ENCODE measurements around the gene SENP6. TPM values are rescaled to one million over a fixed set of nuclear protein-coding genes. Genes with fewer than 3 reads are reported as not detected.

The SENP6 gene
- total RNA-seq, 2 donors from 2014 or later = 71.5 to 99.5 TPM

DNA sequence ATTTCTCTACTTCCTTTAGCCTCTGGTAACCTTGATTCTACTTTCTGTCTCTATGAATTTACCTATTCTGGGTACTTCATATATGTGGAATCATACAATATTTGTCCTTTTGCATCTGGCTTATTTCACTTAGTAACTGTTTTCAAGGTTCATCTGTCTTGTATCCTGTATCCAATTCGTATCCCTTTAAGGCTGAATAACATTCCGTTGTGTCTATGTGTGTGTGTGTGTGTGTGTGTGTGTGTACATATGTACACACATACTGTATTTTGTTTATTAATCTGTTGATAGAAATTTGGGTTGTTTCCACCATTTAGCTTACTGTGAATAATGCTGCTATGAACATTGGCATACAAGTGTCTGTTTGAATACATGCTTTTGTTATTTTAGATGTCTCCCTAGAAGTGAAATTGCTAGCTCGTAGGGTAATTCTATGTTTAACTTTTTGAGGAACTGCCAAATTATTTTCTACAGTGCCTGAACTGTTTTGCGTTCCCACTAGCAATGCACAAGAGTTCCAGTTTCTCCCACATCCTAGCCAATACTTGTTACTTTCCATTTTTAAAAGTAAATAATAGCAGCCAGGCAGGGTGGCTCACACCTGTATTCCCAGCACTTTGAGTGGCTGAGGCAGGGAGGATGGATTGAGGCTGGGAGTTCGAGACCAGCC lies 17.7 kb downstream of the SENP6 start:
- Histone ChIP-seq H3K9me3 (no peaks in the 10 kb centered on the region), H3K27me3 (replicated peaks; ENCODE audit: insufficient read depth) (no peaks in the 10 kb centered on the region), H3K27ac (peak overlapping the region in 1 of 2 donors; percentile 14), H3K36me3 (no peaks in the 10 kb centered on the region), H3K4me3 (no peak overlapping the region), H3K4me1 (replicated peaks) (peaks cover 9% of the 10 kb centered on the region)
- no peak for TF ChIP-seq CTCF (IDR thresholded peaks at IDR 0.05)
- TF ChIP-seq POLR2AphosphoS5 (IDR thresholded peaks at IDR 0.05) = no peak
- no peak for TF ChIP-seq POLR2A (IDR thresholded peaks at IDR 0.05)
- DNase-seq (ENCODE audit: low spot score) = no peak
- WGBS = 59% methylated on average over 5 of the region's 5 CpGs
- intact Hi-C loops (cut with DNase I) = no loop called here

DNA sequence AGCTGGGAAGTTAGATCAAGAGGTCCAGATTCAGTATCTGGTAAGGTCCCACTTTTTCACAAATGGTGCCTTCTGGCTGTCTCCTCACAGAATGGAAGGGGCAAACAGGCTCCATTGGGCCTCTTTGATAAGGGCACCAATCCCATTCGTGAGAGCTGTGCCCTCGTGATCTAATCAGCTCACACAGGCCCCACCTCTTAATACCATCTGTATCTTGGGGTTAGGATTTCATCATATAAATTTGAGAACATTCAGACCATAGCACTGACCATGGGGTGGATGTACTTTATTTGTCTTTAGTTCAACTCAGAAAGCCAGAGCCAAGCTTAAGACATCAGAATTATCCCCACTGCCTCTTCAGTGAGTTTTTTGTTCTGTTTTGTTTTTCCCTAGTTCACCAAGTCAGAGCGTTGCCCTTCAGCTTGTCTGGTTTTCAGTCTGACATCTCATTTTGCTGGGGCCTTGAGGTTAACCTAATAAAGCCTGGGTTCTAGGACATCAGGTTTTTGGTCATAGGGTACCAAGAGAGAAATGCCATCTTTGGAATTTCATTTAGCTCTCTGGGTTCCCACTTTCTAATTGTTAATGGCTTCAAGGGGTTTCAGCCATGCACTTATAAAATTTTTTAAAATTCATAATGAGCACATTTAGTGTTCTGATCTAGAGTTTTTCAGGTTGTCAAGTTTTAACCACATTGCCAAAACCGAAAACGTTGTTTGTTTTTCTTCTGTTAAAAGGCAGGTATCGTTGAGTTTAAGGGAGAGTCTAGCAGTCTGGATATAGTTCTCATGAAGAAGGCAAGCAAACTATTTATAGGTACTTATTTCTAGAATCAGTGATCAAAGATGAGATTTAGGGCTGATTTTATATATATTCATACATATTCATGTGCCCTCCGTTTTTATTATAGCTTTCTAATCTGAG lies 19.0 kb downstream of the SENP6 start:
- no peaks in the 10 kb centered on the region for H3K36me3 ChIP-seq
- no peak overlapping the region for H3K4me3 ChIP-seq
- H3K4me1 ChIP-seq (replicated peaks) = peaks cover 9% of the 10 kb centered on the region
- H3K9me3 ChIP-seq = no peaks in the 10 kb centered on the region
- 47% methylated on average over 7 of the region's 7 CpGs for WGBS
- no peaks in the 10 kb centered on the region for H3K27me3 ChIP-seq (replicated peaks; ENCODE audit: insufficient read depth)
- no peak for TF ChIP-seq POLR2A (IDR thresholded peaks at IDR 0.05)
- TF ChIP-seq CTCF (IDR thresholded peaks at IDR 0.05) = no peak
- TF ChIP-seq POLR2AphosphoS5 (IDR thresholded peaks at IDR 0.05) = no peak
- peak overlapping the region in 1 of 2 donors; percentile 20 for H3K27ac ChIP-seq
- intact Hi-C loops (cut with DNase I) = no loop called here
- no peak for DNase-seq (ENCODE audit: low spot score)

GRCh38 chr6:75621846-75622245 lies 20.2 kb downstream of the SENP6 start:
- H3K4me3 ChIP-seq = no peak overlapping the region
- no peak for DNase-seq (ENCODE audit: low spot score)
- peaks cover 9% of the 10 kb centered on the region for H3K4me1 ChIP-seq (replicated peaks)
- H3K27me3 ChIP-seq (replicated peaks; ENCODE audit: insufficient read depth) = no peaks in the 10 kb centered on the region
- intact Hi-C loops (cut with DNase I) = no loop called here
- TF ChIP-seq POLR2A (IDR thresholded peaks at IDR 0.05) (no peak), POLR2AphosphoS5 (IDR thresholded peaks at IDR 0.05) (no peak), CTCF (IDR thresholded peaks at IDR 0.05) (no peak)
- no peak overlapping the region for H3K27ac ChIP-seq
- H3K9me3 ChIP-seq = no peaks in the 10 kb centered on the region
- H3K36me3 ChIP-seq = no peaks in the 10 kb centered on the region

DNA sequence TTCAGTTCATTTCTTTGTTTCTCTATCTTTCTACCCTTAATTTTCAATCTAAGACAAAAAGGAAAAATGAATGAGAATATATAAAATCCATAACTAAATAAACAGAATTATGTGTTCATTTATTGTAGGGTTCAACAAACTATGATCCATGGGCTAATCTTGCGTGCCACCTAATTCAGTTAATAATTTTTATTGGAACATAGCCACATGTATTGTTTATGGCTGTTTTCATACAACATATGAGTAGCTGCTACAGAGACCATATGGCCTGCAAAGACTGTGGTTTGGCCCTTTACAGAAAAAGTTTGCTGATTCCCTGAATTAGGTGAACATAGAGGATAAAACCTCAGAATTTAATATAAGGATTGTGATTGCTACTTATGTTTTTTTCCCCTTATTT lies 21.8 kb downstream of the SENP6 start:
- no peak for DNase-seq (ENCODE audit: low spot score)
- Histone ChIP-seq H3K4me1 (replicated peaks) (peaks cover 9% of the 10 kb centered on the region), H3K36me3 (no peaks in the 10 kb centered on the region), H3K27ac (no peak overlapping the region), H3K4me3 (no peak overlapping the region), H3K27me3 (replicated peaks; ENCODE audit: insufficient read depth) (no peaks in the 10 kb centered on the region), H3K9me3 (no peaks in the 10 kb centered on the region)
- intact Hi-C loops (cut with DNase I) = no loop called here
- TF ChIP-seq CTCF (IDR thresholded peaks at IDR 0.05) = no peak
- no peak for TF ChIP-seq POLR2A (IDR thresholded peaks at IDR 0.05)
- no peak for TF ChIP-seq POLR2AphosphoS5 (IDR thresholded peaks at IDR 0.05)
- WGBS = 81% methylated on average over 1 of the region's 1 CpG

Data from prostate gland (tissue), 2 donors.